ENCODE measurements around the gene NRAP.

The NRAP gene

DNA sequence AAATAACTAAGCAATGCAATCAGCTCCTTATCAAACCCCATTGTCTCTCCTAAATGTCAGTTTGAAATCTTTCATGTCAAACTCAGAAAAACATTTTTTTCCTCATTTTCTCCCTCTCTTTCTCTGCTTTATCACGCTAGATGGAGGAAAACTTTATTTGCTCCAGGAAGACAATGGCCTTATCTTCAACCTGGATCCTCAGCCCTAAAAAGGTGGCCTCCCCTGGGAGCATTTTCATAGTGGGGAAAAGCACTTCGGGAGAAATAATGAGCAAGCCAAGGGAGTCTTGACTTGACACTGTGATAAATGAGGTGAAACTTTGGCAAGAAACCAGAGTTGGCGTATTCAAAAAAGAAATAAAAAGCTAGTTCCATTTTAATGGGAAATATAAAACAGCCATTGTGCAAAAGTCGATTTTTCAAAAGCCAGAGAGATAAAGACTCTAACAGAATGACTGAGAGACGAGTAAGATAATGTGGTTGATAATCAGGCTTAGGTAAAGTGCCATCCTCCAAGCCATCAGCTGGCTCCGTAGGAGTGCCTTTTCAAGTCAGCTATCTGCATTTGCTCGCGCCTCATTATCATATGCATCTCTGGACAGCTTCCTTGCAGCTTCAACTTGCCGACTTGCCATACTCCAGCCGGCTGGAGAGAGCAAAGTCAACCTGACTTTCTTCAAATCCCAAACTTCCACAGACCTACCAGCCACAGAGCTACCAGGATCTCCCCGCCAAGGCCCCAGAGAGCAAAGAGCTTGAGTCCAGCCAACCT, 91.1 kb downstream of the NRAP start:
- no peaks in the 10 kb centered on the region for H3K9me3 ChIP-seq (ENCODE audit: insufficient read depth, low read length)
- no peak overlapping the region for H3K4me3 ChIP-seq (ENCODE audit: insufficient read length, low read depth)
- no peak overlapping the region for H3K9ac ChIP-seq (ENCODE audit: insufficient read length, low read depth)
- no peaks in the 10 kb centered on the region for H3K27me3 ChIP-seq (ENCODE audit: insufficient read depth, insufficient read length)
- DNase-seq (ENCODE audit: low read depth, low spot score) = no peak
- no peaks in the 10 kb centered on the region for H3K36me3 ChIP-seq (ENCODE audit: insufficient read depth, insufficient read length, low read length)
- H3K4me1 ChIP-seq (ENCODE audit: insufficient read depth, insufficient read length) = no peaks in the 10 kb centered on the region
- TF ChIP-seq ZNF274 (IDR thresholded peaks at IDR 0.05; ENCODE audit: low read depth, low read length) = no peak
- no peak for TF ChIP-seq YY1 (IDR thresholded peaks at IDR 0.05; ENCODE audit: insufficient read depth, insufficient read length)
- TF ChIP-seq SUZ12 (IDR thresholded peaks at IDR 0.05; ENCODE audit: extremely low read depth, insufficient read depth, insufficient read length) = no peak

DNA sequence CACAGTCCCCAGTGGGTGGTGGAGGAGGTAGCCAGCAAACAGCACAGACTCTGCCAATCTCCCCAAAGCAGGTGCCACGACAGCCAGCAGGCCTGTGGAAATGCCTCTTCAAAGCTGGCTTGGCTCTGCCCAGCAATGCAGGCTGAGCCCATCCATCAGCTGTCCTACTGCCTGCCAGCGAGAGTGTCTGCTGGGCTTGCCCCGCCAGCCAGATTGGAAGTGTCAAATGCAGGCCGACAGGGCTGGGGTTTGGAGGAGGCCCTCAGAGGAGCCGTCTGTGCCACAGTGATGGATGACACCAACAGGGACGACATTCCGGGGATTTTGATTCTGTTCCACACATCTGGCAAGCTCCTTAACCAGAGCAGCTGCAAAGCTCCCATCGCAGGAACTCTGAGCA, 94.3 kb downstream of the NRAP start:
- DNase-seq (ENCODE audit: low read depth, low spot score) = no peak
- Histone ChIP-seq H3K9ac (ENCODE audit: insufficient read length, low read depth) (no peak overlapping the region), H3K27me3 (ENCODE audit: insufficient read depth, insufficient read length) (no peaks in the 10 kb centered on the region), H3K36me3 (ENCODE audit: insufficient read depth, insufficient read length, low read length) (no peaks in the 10 kb centered on the region), H3K4me3 (ENCODE audit: insufficient read length, low read depth) (no peak overlapping the region), H3K4me1 (ENCODE audit: insufficient read depth, insufficient read length) (no peaks in the 10 kb centered on the region), H3K9me3 (ENCODE audit: insufficient read depth, low read length) (no peaks in the 10 kb centered on the region)
- no peak for TF ChIP-seq ZNF274 (IDR thresholded peaks at IDR 0.05; ENCODE audit: low read depth, low read length)
- no peak for TF ChIP-seq YY1 (IDR thresholded peaks at IDR 0.05; ENCODE audit: insufficient read depth, insufficient read length)
- TF ChIP-seq SUZ12 (IDR thresholded peaks at IDR 0.05; ENCODE audit: extremely low read depth, insufficient read depth, insufficient read length) = no peak

DNA sequence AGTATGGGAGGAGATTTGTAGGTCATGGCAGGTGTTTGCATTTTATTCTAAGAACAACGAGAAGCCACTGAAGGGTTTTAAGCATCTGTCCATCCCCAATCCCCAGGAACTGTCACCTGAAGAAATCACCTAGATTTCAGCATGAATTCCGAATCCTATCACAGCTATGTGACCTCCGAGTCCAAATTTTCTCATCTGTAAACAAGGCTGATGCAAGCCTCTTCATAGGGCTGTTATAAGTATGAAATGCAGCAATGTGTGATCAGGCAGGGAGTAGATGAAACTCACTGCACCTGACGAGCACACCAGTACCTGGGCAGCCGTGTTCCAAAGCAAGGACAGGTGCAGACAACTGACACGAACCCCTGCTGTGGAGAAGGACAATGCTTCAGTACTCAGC, 97.0 kb downstream of the NRAP start:
- Histone ChIP-seq H3K27me3 (ENCODE audit: insufficient read depth, insufficient read length) (peaks cover 6% of the 10 kb centered on the region), H3K36me3 (ENCODE audit: insufficient read depth, insufficient read length, low read length) (no peaks in the 10 kb centered on the region), H3K9ac (ENCODE audit: insufficient read length, low read depth) (no peak overlapping the region), H3K4me3 (ENCODE audit: insufficient read length, low read depth) (no peak overlapping the region), H3K4me1 (ENCODE audit: insufficient read depth, insufficient read length) (no peaks in the 10 kb centered on the region), H3K9me3 (ENCODE audit: insufficient read depth, low read length) (no peaks in the 10 kb centered on the region)
- DNase-seq (ENCODE audit: low read depth, low spot score) = no peak
- TF ChIP-seq YY1 (IDR thresholded peaks at IDR 0.05; ENCODE audit: insufficient read depth, insufficient read length) (no peak), SUZ12 (IDR thresholded peaks at IDR 0.05; ENCODE audit: extremely low read depth, insufficient read depth, insufficient read length) (no peak), ZNF274 (IDR thresholded peaks at IDR 0.05; ENCODE audit: low read depth, low read length) (no peak)

DNA sequence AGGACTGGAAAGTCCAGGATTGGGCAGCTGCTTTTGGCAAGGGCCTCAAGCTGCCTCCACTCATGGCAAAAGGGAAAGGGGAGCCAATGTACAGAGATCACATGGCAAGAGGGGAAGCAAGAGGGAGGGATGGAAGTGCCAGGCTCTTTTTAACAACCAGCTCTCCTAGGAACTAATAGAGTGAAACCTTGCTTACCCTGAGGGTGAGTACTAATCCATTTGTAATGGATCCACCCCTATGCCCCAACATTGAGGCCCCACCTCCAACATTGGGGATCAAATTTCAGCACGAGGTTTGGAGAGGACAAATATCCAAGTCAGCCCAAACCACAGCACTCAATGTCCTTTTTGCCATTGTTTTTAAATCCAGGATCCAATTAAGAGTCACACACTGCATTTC, 98.5 kb downstream of the NRAP start:
- no peak overlapping the region for H3K9ac ChIP-seq (ENCODE audit: insufficient read length, low read depth)
- no peaks in the 10 kb centered on the region for H3K36me3 ChIP-seq (ENCODE audit: insufficient read depth, insufficient read length, low read length)
- peaks cover 21% of the 10 kb centered on the region for H3K27me3 ChIP-seq (ENCODE audit: insufficient read depth, insufficient read length)
- no peak overlapping the region for H3K4me3 ChIP-seq (ENCODE audit: insufficient read length, low read depth)
- H3K4me1 ChIP-seq (ENCODE audit: insufficient read depth, insufficient read length) = peaks cover under 1% of the 10 kb centered on the region
- peak; percentile 13 for DNase-seq (ENCODE audit: low read depth, low spot score)
- H3K9me3 ChIP-seq (ENCODE audit: insufficient read depth, low read length) = 0 out of 2 replicates have a peak, but pooled peaks cover 3% of the 10 kb centered on the region
- TF ChIP-seq SUZ12 (IDR thresholded peaks at IDR 0.05; ENCODE audit: extremely low read depth, insufficient read depth, insufficient read length) (no peak), YY1 (IDR thresholded peaks at IDR 0.05; ENCODE audit: insufficient read depth, insufficient read length) (no peak), ZNF274 (IDR thresholded peaks at IDR 0.05; ENCODE audit: low read depth, low read length) (no peak)

DNA sequence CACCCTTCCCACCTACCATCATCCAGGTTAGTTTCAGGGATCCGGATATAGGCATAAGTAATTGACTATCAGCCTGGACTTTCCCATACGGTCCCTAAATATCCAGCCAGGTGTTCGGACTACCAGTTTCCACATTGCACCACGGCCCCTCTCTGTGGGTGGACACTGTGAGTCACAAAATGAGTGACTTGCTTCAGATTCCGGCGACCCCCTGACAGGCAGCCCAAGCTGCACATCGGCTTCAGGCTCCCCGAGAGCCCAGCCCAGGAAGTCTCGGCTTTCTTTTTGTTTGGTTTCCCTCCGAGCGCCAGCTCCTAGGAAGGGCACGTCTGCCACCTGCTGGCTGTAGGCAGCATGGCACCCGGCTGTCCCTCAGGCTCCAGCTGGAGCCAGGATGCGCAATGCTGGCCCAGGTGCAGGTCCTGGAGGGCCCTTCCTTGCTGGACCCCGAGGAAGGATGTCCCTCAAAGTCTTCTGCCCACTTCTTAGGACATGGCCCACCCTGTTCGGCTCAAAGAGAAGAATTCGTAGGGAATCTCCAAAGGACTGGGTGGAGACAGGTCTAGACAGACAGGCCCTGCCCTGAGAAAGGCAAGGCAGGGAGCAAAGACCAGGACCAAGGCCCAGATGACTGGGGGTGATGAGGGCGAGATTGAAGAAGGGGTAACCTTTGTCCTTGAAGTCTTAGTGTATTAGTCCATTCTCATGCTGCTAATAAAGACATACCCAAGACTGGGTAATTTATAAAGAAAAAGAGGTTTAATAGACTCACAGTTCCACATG, 100.3 kb downstream of the NRAP start:
- peak; percentile 63 for DNase-seq (ENCODE audit: low read depth, low spot score)
- H3K9ac ChIP-seq (ENCODE audit: insufficient read length, low read depth) = no peak overlapping the region
- H3K27me3 ChIP-seq (ENCODE audit: insufficient read depth, insufficient read length) = peaks cover 29% of the 10 kb centered on the region
- TF ChIP-seq SUZ12 (IDR thresholded peaks at IDR 0.05; ENCODE audit: extremely low read depth, insufficient read depth, insufficient read length) (no peak), ZNF274 (IDR thresholded peaks at IDR 0.05; ENCODE audit: low read depth, low read length) (no peak), YY1 (IDR thresholded peaks at IDR 0.05; ENCODE audit: insufficient read depth, insufficient read length) (no peak)
- 0 out of 2 replicates have a peak, but pooled peaks cover 5% of the 10 kb centered on the region for H3K9me3 ChIP-seq (ENCODE audit: insufficient read depth, low read length)
- H3K36me3 ChIP-seq (ENCODE audit: insufficient read depth, insufficient read length, low read length) = no peaks in the 10 kb centered on the region
- peaks cover 10% of the 10 kb centered on the region for H3K4me1 ChIP-seq (ENCODE audit: insufficient read depth, insufficient read length)
- no peak overlapping the region for H3K4me3 ChIP-seq (ENCODE audit: insufficient read length, low read depth)

DNA sequence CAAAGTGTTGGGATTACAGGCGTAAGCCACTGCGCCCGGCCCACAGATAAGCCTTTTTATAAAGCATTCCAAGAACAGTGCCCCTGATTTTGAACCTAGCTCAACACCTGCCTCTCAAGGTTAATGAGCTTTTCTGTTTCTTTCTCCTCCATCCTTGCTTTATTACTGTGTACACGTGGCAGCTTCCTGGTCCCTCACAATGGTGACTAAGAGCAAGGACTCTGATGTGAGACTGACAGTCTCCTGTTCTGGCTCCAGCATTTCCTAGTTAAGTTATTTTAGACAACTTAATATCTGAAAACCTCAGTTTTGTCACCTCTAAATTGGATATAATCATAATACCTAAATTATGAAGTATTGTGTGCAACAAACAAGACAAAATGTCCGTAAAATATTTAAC, 101.1 kb downstream of the NRAP start:
- H3K9ac ChIP-seq (ENCODE audit: insufficient read length, low read depth) = no peak overlapping the region
- no peaks in the 10 kb centered on the region for H3K36me3 ChIP-seq (ENCODE audit: insufficient read depth, insufficient read length, low read length)
- TF ChIP-seq YY1 (IDR thresholded peaks at IDR 0.05; ENCODE audit: insufficient read depth, insufficient read length) (no peak), ZNF274 (IDR thresholded peaks at IDR 0.05; ENCODE audit: low read depth, low read length) (no peak), SUZ12 (IDR thresholded peaks at IDR 0.05; ENCODE audit: extremely low read depth, insufficient read depth, insufficient read length) (no peak)
- H3K27me3 ChIP-seq (ENCODE audit: insufficient read depth, insufficient read length) = peaks cover 29% of the 10 kb centered on the region
- H3K4me3 ChIP-seq (ENCODE audit: insufficient read length, low read depth) = no peak overlapping the region
- 0 out of 2 replicates have a peak, but pooled peaks cover 5% of the 10 kb centered on the region for H3K9me3 ChIP-seq (ENCODE audit: insufficient read depth, low read length)
- peaks cover 10% of the 10 kb centered on the region for H3K4me1 ChIP-seq (ENCODE audit: insufficient read depth, insufficient read length)
- DNase-seq (ENCODE audit: low read depth, low spot score) = no peak

DNA sequence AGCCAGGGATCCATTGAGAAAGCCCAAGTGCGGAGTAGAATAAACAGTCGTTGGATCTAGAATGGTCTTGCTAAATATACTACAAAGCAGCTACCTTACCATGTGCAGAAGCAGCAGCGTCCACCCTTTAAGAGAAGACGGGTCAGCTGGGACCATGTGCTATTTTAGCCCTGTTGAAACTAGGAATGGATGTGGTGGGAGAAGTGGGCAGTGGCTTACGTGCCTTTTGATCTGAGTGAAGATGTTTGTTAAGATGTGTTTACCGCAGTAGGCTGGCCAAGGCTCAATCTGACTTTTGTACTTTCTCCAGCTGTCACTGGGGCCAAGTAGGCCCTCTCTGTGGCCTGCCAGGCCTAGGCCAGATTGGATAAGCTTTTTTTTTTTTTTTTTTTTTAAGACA, 101.8 kb downstream of the NRAP start:
- Histone ChIP-seq H3K9ac (ENCODE audit: insufficient read length, low read depth) (no peak overlapping the region), H3K9me3 (ENCODE audit: insufficient read depth, low read length) (0 out of 2 replicates have a peak, but pooled peaks cover 5% of the 10 kb centered on the region), H3K27me3 (ENCODE audit: insufficient read depth, insufficient read length) (peaks cover 30% of the 10 kb centered on the region), H3K36me3 (ENCODE audit: insufficient read depth, insufficient read length, low read length) (no peaks in the 10 kb centered on the region), H3K4me1 (ENCODE audit: insufficient read depth, insufficient read length) (peaks cover 10% of the 10 kb centered on the region), H3K4me3 (ENCODE audit: insufficient read length, low read depth) (no peak overlapping the region)
- TF ChIP-seq SUZ12 (IDR thresholded peaks at IDR 0.05; ENCODE audit: extremely low read depth, insufficient read depth, insufficient read length) (no peak), YY1 (IDR thresholded peaks at IDR 0.05; ENCODE audit: insufficient read depth, insufficient read length) (no peak)
- no peak for DNase-seq (ENCODE audit: low read depth, low spot score)
